Measurements from ENCODE around the gene TMED7.

TMED7 gene

GRCh38 chr5:115640274-115640673 lies 14.4 kb upstream of the TMED7 start:
- TF ChIP-seq REST (IDR thresholded peaks at IDR 0.05; ENCODE audit: insufficient read depth in 1 of 2, low read depth in 2 of 2, low read length in 2 of 2) (no peak), POLR2AphosphoS5 (IDR thresholded peaks at IDR 0.05; ENCODE audit: low read depth, low read length) (no peak), TAF1 (IDR thresholded peaks at IDR 0.05; ENCODE audit: borderline replicate concordance, insufficient read depth, low read length) (no peak), FOXP2 (optimal IDR thresholded peaks at IDR 0.05; ENCODE audit: borderline replicate concordance, extremely low read depth, extremely low read length, insufficient read depth) (no peak), SIN3A (IDR thresholded peaks at IDR 0.05; ENCODE audit: borderline replicate concordance, insufficient read depth, low read length) (no peak)

DNA sequence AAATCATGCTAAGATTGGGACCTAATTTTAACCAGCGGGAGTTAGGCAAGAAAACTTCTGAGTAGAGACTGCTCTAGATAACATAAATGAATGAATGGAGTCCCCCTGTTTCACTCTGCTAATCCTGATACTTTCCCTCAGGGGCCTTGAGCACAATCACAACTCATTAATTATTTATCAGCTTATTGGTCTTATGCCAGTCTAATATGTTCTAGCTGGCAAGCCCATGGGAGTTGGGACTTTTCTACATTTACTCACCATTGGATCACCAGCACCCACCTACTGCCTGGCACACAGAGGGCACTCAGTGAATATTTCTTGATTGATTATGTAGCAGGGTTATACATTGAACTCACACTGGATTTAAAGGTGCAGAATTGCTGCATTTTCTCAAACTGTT lies 13.5 kb upstream of the TMED7 start:
- TF ChIP-seq SIN3A (IDR thresholded peaks at IDR 0.05; ENCODE audit: borderline replicate concordance, insufficient read depth, low read length) (no peak), FOXP2 (optimal IDR thresholded peaks at IDR 0.05; ENCODE audit: borderline replicate concordance, extremely low read depth, extremely low read length, insufficient read depth) (no peak), POLR2AphosphoS5 (IDR thresholded peaks at IDR 0.05; ENCODE audit: low read depth, low read length) (no peak), REST (IDR thresholded peaks at IDR 0.05; ENCODE audit: insufficient read depth in 1 of 2, low read depth in 2 of 2, low read length in 2 of 2) (no peak), TAF1 (IDR thresholded peaks at IDR 0.05; ENCODE audit: borderline replicate concordance, insufficient read depth, low read length) (no peak)

DNA sequence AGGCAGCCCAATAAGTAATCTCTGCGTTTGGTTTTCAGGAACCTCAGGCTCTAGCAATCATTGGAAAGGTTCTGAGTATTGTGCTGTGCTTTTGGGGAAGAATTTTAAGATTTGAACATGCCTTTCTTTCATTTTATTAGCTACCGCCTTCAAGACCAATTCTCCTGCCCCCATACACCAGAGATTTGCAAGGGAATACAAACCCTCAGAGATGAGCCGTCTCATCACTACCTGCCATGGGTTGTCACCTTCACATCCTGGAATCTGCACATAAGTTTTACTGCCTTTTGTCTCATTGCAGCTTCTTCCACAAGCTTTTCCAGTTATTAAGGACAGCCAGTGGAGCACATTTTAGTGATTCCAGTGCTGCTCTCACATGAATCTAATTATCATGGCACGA lies 11.7 kb upstream of the TMED7 start:
- TF ChIP-seq FOXP2 (optimal IDR thresholded peaks at IDR 0.05; ENCODE audit: borderline replicate concordance, extremely low read depth, extremely low read length, insufficient read depth) = no peak
- no peak for TF ChIP-seq POLR2AphosphoS5 (IDR thresholded peaks at IDR 0.05; ENCODE audit: low read depth, low read length)
- no peak for TF ChIP-seq TAF1 (IDR thresholded peaks at IDR 0.05; ENCODE audit: borderline replicate concordance, insufficient read depth, low read length)

- no peak for TF ChIP-seq REST (IDR thresholded peaks at IDR 0.05; ENCODE audit: insufficient read depth in 1 of 2, low read depth in 2 of 2, low read length in 2 of 2)
- TF ChIP-seq POLR2AphosphoS5 (IDR thresholded peaks at IDR 0.05; ENCODE audit: low read depth, low read length) = no peak
- no peak for TF ChIP-seq TAF1 (IDR thresholded peaks at IDR 0.05; ENCODE audit: borderline replicate concordance, insufficient read depth, low read length)
- no peak for TF ChIP-seq FOXP2 (optimal IDR thresholded peaks at IDR 0.05; ENCODE audit: borderline replicate concordance, extremely low read depth, extremely low read length, insufficient read depth)
- TF ChIP-seq SIN3A (IDR thresholded peaks at IDR 0.05; ENCODE audit: borderline replicate concordance, insufficient read depth, low read length) = no peak
Measured at GRCh38 chr5:115636008-115636407, 10.2 kb upstream of the TMED7 start.

DNA sequence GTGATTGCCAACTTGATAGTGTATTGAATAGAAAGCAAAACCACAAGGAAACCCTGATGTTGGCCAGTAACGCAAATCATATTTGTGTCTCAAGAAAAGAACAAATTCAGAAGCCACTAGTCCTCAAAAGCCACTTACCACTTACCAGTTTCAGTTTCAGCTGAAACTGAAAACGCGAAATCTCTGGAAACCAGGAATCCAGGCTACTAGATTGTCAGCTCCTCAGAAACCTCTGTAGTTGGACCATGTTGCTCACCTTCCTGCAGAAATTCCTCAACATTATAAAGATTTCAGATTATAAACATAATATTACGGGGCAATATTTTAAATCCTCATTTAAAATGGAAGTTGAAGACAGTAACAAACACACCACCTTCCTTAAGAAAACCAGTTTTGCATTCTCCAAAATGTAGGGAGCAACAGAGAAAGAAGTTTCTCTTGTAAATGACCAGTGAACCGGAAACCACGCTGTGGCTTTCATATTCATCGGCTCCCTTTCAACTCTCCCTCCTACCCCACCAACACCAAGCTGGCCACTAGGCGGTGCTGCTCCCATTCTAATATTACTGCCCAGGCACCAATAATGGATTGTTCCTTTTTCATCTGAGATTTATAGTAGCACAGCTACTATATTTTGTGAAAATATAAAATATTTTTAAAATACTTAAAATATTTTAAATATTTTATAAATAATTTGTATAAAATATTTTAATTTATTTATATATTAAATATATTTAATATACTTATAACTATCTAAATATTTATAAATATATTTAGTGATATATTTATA lies 8.7 kb upstream of the TMED7 start:
- TF ChIP-seq SIN3A (IDR thresholded peaks at IDR 0.05; ENCODE audit: borderline replicate concordance, insufficient read depth, low read length) = no peak
- no peak for TF ChIP-seq TAF1 (IDR thresholded peaks at IDR 0.05; ENCODE audit: borderline replicate concordance, insufficient read depth, low read length)
- no peak for TF ChIP-seq REST (IDR thresholded peaks at IDR 0.05; ENCODE audit: insufficient read depth in 1 of 2, low read depth in 2 of 2, low read length in 2 of 2)
- no peak for TF ChIP-seq POLR2AphosphoS5 (IDR thresholded peaks at IDR 0.05; ENCODE audit: low read depth, low read length)
- TF ChIP-seq FOXP2 (optimal IDR thresholded peaks at IDR 0.05; ENCODE audit: borderline replicate concordance, extremely low read depth, extremely low read length, insufficient read depth) = no peak
